ENCODE data around the gene TDRD9.

GRCh38 chr14:103910984-103911383 lies 17.3 kb upstream of the TDRD9 start:
- TF ChIP-seq REST (IDR thresholded peaks at IDR 0.05; ENCODE audit: borderline replicate concordance), result no peak
- TF ChIP-seq CTCF (IDR thresholded peaks at IDR 0.05; ENCODE audit: poor library complexity, severe bottlenecking), result no peak
- TF ChIP-seq SMC3 (conservative IDR thresholded peaks at IDR 0.05; ENCODE audit: poor library complexity), result no peak

All from neural cell (in vitro differentiated cells).